CD4-positive, alpha-beta T cell treated with Interleukin-2 at 100 ng/mL for 4 hours (primary cell): Measurements from ENCODE around the gene RGS9BP.
"Not testable (repeated sequence)": the region's sequence is repeated elsewhere in the genome, so short reads cannot be mapped to it uniquely, and the experiment has no call there.

Experiments
- DNase-seq: peaks from one replicate; pipeline ENCODE4 v3.0.0-alpha.2; 2020; ENCODE audit warnings: low spot score

The RGS9BP gene

GRCh38 chr19:32675720-32676185, at the start of gene RGS9BP:
TSS of gene RGS9BP (plus strand) at chr19:32675848. CDS start at chr19:32676264, 416 bp downstream.
- DNase-seq, result peak; percentile 68

- DNase-seq, result no peak
Measured at GRCh38 chr19:32626969-32627368, 48.7 kb upstream of the RGS9BP start.

- DNase-seq, result no peak
Measured at GRCh38 chr19:32627714-32628270, 47.9 kb upstream of the RGS9BP start.

- no peak for DNase-seq
Measured at GRCh38 chr19:32630338-32630737, 45.3 kb upstream of the RGS9BP start.

- DNase-seq, result no peak
Measured at GRCh38 chr19:32631381-32631780, 44.3 kb upstream of the RGS9BP start.

- no peak for DNase-seq
Measured at GRCh38 chr19:32637480-32637879, 38.2 kb upstream of the RGS9BP start.

GRCh38 chr19:32638625-32639024, 37.0 kb upstream of the RGS9BP start:
- no peak for DNase-seq

GRCh38 chr19:32642771-32643170, 32.9 kb upstream of the RGS9BP start:
- peak; percentile 74 for DNase-seq

- no peak for DNase-seq
Measured at GRCh38 chr19:32646556-32646955, 29.1 kb upstream of the RGS9BP start.

- no peak for DNase-seq
Measured at GRCh38 chr19:32647361-32647760, 28.3 kb upstream of the RGS9BP start.

GRCh38 chr19:32649751-32650150, 25.9 kb upstream of the RGS9BP start:
- no peak for DNase-seq

- no peak for DNase-seq
Measured at GRCh38 chr19:32650671-32651070, 25.0 kb upstream of the RGS9BP start.

- DNase-seq, result no peak
Measured at GRCh38 chr19:32651729-32652140, 23.9 kb upstream of the RGS9BP start.

- not testable (repeated sequence) for DNase-seq
Measured at GRCh38 chr19:32652331-32652730, 23.3 kb upstream of the RGS9BP start.

GRCh38 chr19:32652894-32653598, 22.6 kb upstream of the RGS9BP start:
- no peak for DNase-seq

GRCh38 chr19:32653599-32653915, 22.1 kb upstream of the RGS9BP start:
- no peak for DNase-seq

GRCh38 chr19:32656379-32656778, 19.3 kb upstream of the RGS9BP start:
- not testable (repeated sequence) for DNase-seq

GRCh38 chr19:32658075-32658474, 17.6 kb upstream of the RGS9BP start:
- DNase-seq, result no peak

- DNase-seq, result no peak
Measured at GRCh38 chr19:32658527-32658926, 17.1 kb upstream of the RGS9BP start.

- DNase-seq, result no peak
Measured at GRCh38 chr19:32661318-32661717, 14.3 kb upstream of the RGS9BP start.

GRCh38 chr19:32662186-32662585, 13.5 kb upstream of the RGS9BP start:
- no peak for DNase-seq

GRCh38 chr19:32666084-32666483, 9.6 kb upstream of the RGS9BP start:
- DNase-seq, result no peak

- no peak for DNase-seq
Measured at GRCh38 chr19:32669310-32669709, 6.3 kb upstream of the RGS9BP start.
